Uterus (tissue), 2 donors: ENCODE measurements around the gene ACOT7.

ENCODE experiments used
- POLR2A ChIP-seq, 2 donors: fragments of 450-650 bp; IDR thresholded peaks; one replicate each; pipeline ENCODE4 v1.6.1; 2016; ENCODE audit warnings: antibody characterized with exemption in 2 of 2, mild to moderate bottlenecking in 1 of 2, moderate library complexity in 1 of 2
- TF ChIP-seq, protein P1 (sequence below), 4 experiments: fragments of 200-600 bp in 2 of 4; fragments of 450-650 bp in 2 of 4; sonication (generic) in 2 of 4; IDR thresholded peaks; one replicate each; pipeline ENCODE4 v1.5.1; 2016 to 2019; ENCODE audit warnings: antibody characterized with exemption in 4 of 4, mild to moderate bottlenecking in 2 of 4, moderate library complexity in 1 of 4

DNA sequence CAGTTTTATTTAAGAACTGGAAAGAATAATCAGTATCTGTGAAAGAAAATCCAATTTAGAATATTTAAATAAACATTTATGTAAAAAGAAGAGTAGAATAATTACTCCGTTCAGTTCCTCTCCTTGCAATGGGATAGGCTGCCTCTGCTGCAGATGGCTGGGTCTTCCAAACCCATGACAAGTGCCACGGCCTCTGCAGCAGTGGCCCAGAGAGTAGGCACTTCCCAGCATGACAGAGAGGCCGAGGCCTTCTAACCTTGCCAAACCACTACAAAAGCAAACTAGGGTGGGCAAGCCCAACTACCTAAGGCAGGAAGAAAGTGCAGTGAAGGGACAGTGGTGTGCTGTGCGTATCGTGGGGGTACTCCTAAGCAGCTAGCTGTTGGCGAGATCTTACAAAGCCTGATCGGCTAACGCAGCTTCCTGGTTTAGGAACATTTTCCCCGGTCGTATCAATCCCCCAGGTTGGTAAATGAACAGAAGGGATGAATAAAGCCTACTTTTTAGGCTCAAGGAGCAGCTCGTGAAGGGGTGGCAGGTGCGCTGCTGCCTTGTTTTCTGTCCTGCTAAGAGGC, 172.3 kb downstream of the ACOT7 start:
- TF ChIP-seq, protein P1, sequence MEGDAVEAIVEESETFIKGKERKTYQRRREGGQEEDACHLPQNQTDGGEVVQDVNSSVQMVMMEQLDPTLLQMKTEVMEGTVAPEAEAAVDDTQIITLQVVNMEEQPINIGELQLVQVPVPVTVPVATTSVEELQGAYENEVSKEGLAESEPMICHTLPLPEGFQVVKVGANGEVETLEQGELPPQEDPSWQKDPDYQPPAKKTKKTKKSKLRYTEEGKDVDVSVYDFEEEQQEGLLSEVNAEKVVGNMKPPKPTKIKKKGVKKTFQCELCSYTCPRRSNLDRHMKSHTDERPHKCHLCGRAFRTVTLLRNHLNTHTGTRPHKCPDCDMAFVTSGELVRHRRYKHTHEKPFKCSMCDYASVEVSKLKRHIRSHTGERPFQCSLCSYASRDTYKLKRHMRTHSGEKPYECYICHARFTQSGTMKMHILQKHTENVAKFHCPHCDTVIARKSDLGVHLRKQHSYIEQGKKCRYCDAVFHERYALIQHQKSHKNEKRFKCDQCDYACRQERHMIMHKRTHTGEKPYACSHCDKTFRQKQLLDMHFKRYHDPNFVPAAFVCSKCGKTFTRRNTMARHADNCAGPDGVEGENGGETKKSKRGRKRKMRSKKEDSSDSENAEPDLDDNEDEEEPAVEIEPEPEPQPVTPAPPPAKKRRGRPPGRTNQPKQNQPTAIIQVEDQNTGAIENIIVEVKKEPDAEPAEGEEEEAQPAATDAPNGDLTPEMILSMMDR (IDR thresholded peaks at IDR 0.05): no peak
- no peak for TF ChIP-seq POLR2A (IDR thresholded peaks at IDR 0.05)
